SK-N-SH treated with all-trans-retinoic acid at 6 μM for 48 hours (cell line): Measurements from ENCODE around the gene APOA5.

Source experiments
- ATAC-seq: fragments of 200-7000 bp; cut with Tn5 transposase; 3 replicates; pipeline ENCODE4 v1.9.1; 2020; ENCODE audit warnings: mild to moderate bottlenecking, moderate library complexity
- BACH2 ChIP-seq: fragments of 250-450 bp; sonication (Bioruptor Pico); IDR thresholded peaks from 2 replicates; pipeline ENCODE4 v1.9.0; 2021; ENCODE audit warnings: mild to moderate bottlenecking, borderline replicate concordance
- CSDC2 ChIP-seq: fragments of 250-450 bp; sonication (Bioruptor Pico); IDR thresholded peaks from 2 replicates; pipeline ENCODE4 v1.5.0; 2020; ENCODE audit warnings: mild to moderate bottlenecking, moderate library complexity
- PPARA ChIP-seq: fragments of 250-450 bp; sonication (Bioruptor Pico); IDR thresholded peaks from 2 replicates; pipeline ENCODE4 v1.5.0; 2020; ENCODE audit warnings: mild to moderate bottlenecking, borderline replicate concordance
- SNAI2 ChIP-seq: fragments of 250-450 bp; sonication (Bioruptor Pico); IDR thresholded peaks from 2 replicates; pipeline ENCODE4 v1.5.0; 2020; ENCODE audit warnings: mild to moderate bottlenecking, moderate library complexity
- TCF4 ChIP-seq: fragments of 250-450 bp; sonication (Bioruptor Pico); IDR thresholded peaks from 2 replicates; pipeline ENCODE4 v1.8.0; 2021; ENCODE audit warnings: mild to moderate bottlenecking, moderate library complexity, borderline replicate concordance
- ZFP30 ChIP-seq: fragments of 450-650 bp; formaldehyde crosslinking; IDR thresholded peaks from 2 replicates; pipeline ENCODE4 v1.5.0; 2022; ENCODE audit warnings: mild to moderate bottlenecking, moderate library complexity
- ZNF565 ChIP-seq: fragments of 450-650 bp; formaldehyde crosslinking; conservative IDR thresholded peaks from 2 replicates; pipeline ENCODE4 v1.5.0; 2020; ENCODE audit warnings: low read depth, mild to moderate bottlenecking, moderate library complexity
- ZNF70 ChIP-seq: fragments of 450-650 bp; formaldehyde crosslinking; IDR thresholded peaks from 2 replicates; pipeline ENCODE4 v1.5.0; 2020; ENCODE audit warnings: mild to moderate bottlenecking, moderate library complexity
- TF ChIP-seq, protein P1 (sequence below): fragments of 250-450 bp; sonication (Bioruptor Pico); IDR thresholded peaks from 2 replicates; pipeline ENCODE4 v1.8.0; 2020; ENCODE audit warnings: mild to moderate bottlenecking, moderate library complexity, borderline replicate concordance
- TF ChIP-seq, protein P2 (sequence below): fragments of 250-450 bp; sonication (Bioruptor Pico); IDR thresholded peaks from 2 replicates; pipeline ENCODE4 v1.5.1; 2020; ENCODE audit warnings: low read depth, mild to moderate bottlenecking, moderate library complexity
- TF ChIP-seq, protein P3 (sequence below): fragments of 250-450 bp; sonication (Bioruptor Pico); IDR thresholded peaks from 2 replicates; pipeline ENCODE4 v1.5.0; 2020; ENCODE audit warnings: mild to moderate bottlenecking, moderate library complexity

Gene APOA5

DNA sequence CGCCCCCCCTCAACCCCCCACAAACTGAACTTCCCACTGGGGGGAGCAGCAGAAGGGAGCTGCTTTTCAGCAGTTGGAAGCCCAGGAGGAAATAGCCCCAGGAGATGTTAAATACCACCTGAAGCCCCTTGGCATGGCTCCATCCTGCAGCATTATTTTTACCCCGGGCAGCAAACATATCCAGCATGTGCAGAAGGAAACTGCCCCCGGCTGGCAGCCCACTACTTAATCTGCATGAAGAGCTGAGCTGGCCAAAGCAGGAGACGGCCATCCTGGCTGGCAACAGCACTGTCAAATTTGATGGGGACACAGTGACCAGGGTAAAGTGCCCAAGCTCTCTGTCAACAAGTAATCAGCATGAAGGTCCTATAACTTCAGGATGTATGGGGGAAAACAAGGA lies 50.9 kb downstream of the APOA5 start:
- ATAC-seq = no peak
- TF ChIP-seq, protein P1, sequence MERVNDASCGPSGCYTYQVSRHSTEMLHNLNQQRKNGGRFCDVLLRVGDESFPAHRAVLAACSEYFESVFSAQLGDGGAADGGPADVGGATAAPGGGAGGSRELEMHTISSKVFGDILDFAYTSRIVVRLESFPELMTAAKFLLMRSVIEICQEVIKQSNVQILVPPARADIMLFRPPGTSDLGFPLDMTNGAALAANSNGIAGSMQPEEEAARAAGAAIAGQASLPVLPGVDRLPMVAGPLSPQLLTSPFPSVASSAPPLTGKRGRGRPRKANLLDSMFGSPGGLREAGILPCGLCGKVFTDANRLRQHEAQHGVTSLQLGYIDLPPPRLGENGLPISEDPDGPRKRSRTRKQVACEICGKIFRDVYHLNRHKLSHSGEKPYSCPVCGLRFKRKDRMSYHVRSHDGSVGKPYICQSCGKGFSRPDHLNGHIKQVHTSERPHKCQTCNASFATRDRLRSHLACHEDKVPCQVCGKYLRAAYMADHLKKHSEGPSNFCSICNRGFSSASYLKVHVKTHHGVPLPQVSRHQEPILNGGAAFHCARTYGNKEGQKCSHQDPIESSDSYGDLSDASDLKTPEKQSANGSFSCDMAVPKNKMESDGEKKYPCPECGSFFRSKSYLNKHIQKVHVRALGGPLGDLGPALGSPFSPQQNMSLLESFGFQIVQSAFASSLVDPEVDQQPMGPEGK (CRISPR knock-in tag) = no peak
- no peak for TF ChIP-seq TCF4 (CRISPR knock-in tag)
- TF ChIP-seq, protein P2, sequence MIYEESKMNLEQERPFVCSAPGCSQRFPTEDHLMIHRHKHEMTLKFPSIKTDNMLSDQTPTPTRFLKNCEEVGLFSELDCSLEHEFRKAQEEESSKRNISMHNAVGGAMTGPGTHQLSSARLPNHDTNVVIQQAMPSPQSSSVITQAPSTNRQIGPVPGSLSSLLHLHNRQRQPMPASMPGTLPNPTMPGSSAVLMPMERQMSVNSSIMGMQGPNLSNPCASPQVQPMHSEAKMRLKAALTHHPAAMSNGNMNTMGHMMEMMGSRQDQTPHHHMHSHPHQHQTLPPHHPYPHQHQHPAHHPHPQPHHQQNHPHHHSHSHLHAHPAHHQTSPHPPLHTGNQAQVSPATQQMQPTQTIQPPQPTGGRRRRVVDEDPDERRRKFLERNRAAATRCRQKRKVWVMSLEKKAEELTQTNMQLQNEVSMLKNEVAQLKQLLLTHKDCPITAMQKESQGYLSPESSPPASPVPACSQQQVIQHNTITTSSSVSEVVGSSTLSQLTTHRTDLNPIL (CRISPR knock-in tag) = no peak
- no peak for TF ChIP-seq BACH2 (CRISPR knock-in tag)
- no peak for TF ChIP-seq SNAI2
- no peak for TF ChIP-seq ZNF565 (CRISPR knock-in tag)
- no peak for TF ChIP-seq ZFP30 (CRISPR knock-in tag)
- TF ChIP-seq ZNF70 (CRISPR knock-in tag) = no peak
- TF ChIP-seq PPARA = no peak
- TF ChIP-seq CSDC2 (CRISPR knock-in tag) = no peak
- TF ChIP-seq, protein P3, sequence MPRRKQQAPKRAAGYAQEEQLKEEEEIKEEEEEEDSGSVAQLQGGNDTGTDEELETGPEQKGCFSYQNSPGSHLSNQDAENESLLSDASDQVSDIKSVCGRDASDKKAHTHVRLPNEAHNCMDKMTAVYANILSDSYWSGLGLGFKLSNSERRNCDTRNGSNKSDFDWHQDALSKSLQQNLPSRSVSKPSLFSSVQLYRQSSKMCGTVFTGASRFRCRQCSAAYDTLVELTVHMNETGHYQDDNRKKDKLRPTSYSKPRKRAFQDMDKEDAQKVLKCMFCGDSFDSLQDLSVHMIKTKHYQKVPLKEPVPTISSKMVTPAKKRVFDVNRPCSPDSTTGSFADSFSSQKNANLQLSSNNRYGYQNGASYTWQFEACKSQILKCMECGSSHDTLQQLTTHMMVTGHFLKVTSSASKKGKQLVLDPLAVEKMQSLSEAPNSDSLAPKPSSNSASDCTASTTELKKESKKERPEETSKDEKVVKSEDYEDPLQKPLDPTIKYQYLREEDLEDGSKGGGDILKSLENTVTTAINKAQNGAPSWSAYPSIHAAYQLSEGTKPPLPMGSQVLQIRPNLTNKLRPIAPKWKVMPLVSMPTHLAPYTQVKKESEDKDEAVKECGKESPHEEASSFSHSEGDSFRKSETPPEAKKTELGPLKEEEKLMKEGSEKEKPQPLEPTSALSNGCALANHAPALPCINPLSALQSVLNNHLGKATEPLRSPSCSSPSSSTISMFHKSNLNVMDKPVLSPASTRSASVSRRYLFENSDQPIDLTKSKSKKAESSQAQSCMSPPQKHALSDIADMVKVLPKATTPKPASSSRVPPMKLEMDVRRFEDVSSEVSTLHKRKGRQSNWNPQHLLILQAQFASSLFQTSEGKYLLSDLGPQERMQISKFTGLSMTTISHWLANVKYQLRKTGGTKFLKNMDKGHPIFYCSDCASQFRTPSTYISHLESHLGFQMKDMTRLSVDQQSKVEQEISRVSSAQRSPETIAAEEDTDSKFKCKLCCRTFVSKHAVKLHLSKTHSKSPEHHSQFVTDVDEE = no peak
